ENCODE results near the gene TNMD. TPM values are rescaled to one million over a fixed set of nuclear protein-coding genes. Genes with fewer than 3 reads are reported as not detected.
"Not testable (repeated sequence)": the region's sequence is repeated elsewhere in the genome, so short reads cannot be mapped to it uniquely, and the experiment has no call there.

Gene TNMD
- total RNA-seq (2012; rRNA removed) = not detected in 2 replicates

DNA sequence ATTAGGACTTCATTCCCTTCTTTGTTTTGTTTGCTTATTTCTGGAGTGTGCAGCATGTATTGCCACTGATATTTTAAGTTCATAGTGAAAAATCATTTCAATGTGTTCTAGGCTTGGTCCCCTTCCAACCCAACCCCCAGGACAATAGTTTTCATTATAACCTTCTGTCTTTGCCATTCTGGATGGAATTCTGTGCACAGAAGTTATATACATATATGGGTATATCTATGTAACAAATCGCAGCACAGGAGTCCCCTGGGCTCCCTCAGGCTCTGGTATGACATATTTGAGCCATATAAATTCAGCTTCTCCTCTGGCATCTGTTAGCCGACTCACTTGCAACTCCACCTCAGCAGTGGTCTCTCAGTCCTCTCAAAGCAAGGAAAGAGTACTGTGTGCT is at the start of gene TNMD:
TNMD (plus strand) TSS at position 326 of the 400 bp plus-strand sequence. CDS start 83 bp downstream, outside the sequence.
- Histone ChIP-seq H3K27me3 (ENCODE audit: control insufficient read depth, insufficient read depth, low read length) (peaks cover 62% of the 10 kb centered on the region), H3K4me2 (ENCODE audit: low read length) (no peak within 1 kb of the TSS), H3K9me3 (replicated peaks; ENCODE audit: low read length) (no peaks in the 10 kb centered on the region), H3K36me3 (ENCODE audit: insufficient read depth, low read length) (no peaks in the 10 kb centered on the region), H3K4me1 (ENCODE audit: control insufficient read depth, insufficient read depth, low read length) (no peaks in the 10 kb centered on the region), H3K9ac (ENCODE audit: low read depth, low read length) (no peak within 1 kb of the TSS), H3K4me3 (ENCODE audit: low read length) (no peak within 1 kb of the TSS)

DNA sequence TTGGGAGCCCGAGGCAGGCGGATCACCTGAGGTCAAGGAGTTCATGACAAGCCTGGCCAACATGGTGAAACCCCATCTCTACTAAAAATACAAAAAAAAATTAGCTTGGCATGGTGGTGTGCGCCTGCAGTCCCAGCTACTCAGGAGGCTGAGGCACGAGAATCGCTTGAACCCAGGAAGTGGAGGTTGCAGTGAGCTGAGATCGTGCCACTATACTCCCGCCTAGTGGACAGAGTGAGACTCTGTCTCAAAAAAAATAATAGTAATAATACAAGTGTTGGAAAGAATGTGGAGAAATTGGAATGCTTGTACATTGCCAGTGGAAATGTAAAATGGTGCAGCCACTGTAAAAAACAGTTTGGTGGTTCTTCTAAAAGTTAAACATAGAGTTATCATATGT is 19.2 kb upstream of the TNMD start:
- H3K27me3 ChIP-seq (ENCODE audit: control insufficient read depth, insufficient read depth, low read length); H3K9me3 ChIP-seq (replicated peaks; ENCODE audit: low read length); H3K4me1 ChIP-seq (ENCODE audit: control insufficient read depth, insufficient read depth, low read length): not testable (repeated sequence)

DNA sequence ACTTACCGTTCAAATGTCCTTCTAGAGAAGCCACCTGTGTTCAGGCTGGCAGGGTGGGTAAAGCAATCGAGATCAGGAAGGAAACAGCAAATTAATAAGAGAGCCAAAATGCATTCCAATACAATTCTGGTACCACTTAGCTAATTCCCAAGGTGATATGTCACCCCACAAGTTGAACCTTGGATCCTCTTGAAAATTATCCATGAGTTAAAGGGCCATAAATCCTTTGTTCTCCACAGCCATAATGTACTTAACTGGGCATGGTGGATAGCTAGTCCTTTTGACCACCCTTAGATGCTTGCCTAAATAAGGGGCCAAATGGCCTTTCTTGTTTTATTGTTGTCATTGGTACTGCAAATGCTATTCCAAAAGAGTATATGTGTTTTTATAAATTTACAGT is 2.0 kb downstream of the TNMD start:
- H3K9me3 ChIP-seq (replicated peaks; ENCODE audit: low read length) = no peaks in the 10 kb centered on the region
- peaks cover 81% of the 10 kb centered on the region for H3K27me3 ChIP-seq (ENCODE audit: control insufficient read depth, insufficient read depth, low read length)
- H3K4me1 ChIP-seq (ENCODE audit: control insufficient read depth, insufficient read depth, low read length) = no peaks in the 10 kb centered on the region
- H3K4me3 ChIP-seq (ENCODE audit: low read length) = no peak overlapping the region
- H3K4me2 ChIP-seq (ENCODE audit: low read length) = no peak overlapping the region
- H3K9ac ChIP-seq (ENCODE audit: low read depth, low read length) = no peak overlapping the region
- H3K36me3 ChIP-seq (ENCODE audit: insufficient read depth, low read length) = no peaks in the 10 kb centered on the region

More for the DNA sequence above, 19.2 kb upstream of the TNMD start:
- H3K9ac ChIP-seq (ENCODE audit: low read depth, low read length); H3K36me3 ChIP-seq (ENCODE audit: insufficient read depth, low read length); H3K4me3 ChIP-seq (ENCODE audit: low read length); H3K4me2 ChIP-seq (ENCODE audit: low read length): not testable (repeated sequence)

DNA sequence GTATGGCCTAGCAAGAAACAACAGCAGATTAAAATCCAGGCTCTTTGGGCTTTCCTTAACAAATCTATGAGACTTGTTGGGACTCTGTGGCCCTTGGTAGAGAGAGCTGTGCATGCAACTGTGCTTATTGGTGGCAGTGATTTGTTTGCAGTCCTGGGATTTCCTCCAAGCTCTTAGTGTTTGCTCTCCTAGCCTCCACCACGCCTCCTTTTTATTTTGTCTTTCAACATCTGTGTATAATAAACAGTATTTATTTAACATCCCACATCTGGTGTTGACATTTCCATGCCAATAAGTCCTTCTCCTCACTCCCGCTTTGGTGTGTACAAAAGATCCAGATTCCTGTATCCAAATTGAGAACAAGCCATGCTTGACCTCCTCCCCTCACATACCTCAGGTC is 3.1 kb downstream of the TNMD start:
- no peak overlapping the region for H3K4me2 ChIP-seq (ENCODE audit: low read length)
- peaks cover 83% of the 10 kb centered on the region for H3K27me3 ChIP-seq (ENCODE audit: control insufficient read depth, insufficient read depth, low read length)
- H3K9me3 ChIP-seq (replicated peaks; ENCODE audit: low read length) = no peaks in the 10 kb centered on the region
- no peaks in the 10 kb centered on the region for H3K4me1 ChIP-seq (ENCODE audit: control insufficient read depth, insufficient read depth, low read length)
- no peaks in the 10 kb centered on the region for H3K36me3 ChIP-seq (ENCODE audit: insufficient read depth, low read length)
- no peak overlapping the region for H3K9ac ChIP-seq (ENCODE audit: low read depth, low read length)
- no peak overlapping the region for H3K4me3 ChIP-seq (ENCODE audit: low read length)

DNA sequence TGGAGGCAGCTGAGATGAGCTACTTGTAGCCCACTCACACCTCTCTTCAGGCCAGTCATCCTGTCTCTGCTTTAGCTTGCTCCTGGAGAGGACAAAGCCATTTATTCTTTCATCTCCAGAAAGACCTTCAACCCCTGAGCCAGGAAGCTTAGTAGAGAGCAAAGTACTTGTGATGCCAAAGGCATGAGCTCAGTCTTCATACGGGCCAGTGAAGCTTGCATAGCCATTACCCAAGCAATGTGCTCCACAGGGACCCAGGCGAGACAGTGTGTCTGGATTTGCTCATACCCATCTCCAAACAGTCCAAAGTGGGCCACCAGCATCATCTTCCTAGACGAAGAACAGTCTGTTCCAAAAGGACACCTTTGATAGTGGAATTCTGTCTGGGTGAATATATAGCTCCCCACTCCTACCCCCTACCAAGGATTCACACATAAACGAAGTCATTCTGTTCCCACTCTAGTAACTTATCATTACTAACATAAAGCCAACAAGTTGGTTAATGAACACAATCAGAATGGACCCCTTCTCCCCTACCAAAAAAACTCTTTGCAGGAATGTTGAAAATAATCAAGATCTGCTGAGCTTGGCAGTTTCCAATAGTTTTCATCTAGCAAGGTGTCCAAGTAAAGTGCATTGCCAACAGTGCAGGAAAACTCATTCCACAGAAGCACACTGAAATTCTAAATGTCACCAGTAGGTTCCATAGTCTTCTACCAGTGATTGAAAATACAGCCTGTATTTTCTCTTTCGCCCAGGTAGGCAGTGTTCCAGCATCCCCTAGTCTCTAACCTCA is 6.7 kb downstream of the TNMD start:
- Histone ChIP-seq H3K36me3 (ENCODE audit: insufficient read depth, low read length) (no peaks in the 10 kb centered on the region), H3K9me3 (replicated peaks; ENCODE audit: low read length) (no peaks in the 10 kb centered on the region), H3K4me2 (ENCODE audit: low read length) (no peak overlapping the region), H3K9ac (ENCODE audit: low read depth, low read length) (no peak overlapping the region), H3K27me3 (ENCODE audit: control insufficient read depth, insufficient read depth, low read length) (peaks cover 57% of the 10 kb centered on the region), H3K4me1 (ENCODE audit: control insufficient read depth, insufficient read depth, low read length) (no peaks in the 10 kb centered on the region), H3K4me3 (ENCODE audit: low read length) (no peak overlapping the region)

DNA sequence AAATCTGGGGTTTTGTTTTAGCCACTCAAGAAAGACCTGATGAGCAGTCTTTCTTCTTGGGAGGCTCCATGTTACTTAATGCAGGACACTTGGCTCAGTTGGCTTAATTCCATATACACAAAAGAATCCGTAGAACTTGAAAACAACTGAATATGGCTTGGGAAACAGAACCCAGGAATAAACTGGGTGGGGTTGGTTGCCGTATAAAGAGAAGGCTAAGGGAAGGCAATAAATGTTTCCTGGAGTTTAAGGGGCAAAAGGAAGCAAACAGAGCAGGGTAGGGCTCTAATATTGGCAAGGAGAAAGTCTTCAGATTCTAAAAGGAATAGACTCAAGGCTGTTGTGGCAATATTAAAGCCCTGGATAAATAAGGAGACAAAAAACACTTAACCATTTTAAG is 8.4 kb downstream of the TNMD start:
- H3K27me3 ChIP-seq (ENCODE audit: control insufficient read depth, insufficient read depth, low read length) = peaks cover 56% of the 10 kb centered on the region
- H3K4me1 ChIP-seq (ENCODE audit: control insufficient read depth, insufficient read depth, low read length) = no peaks in the 10 kb centered on the region
- no peaks in the 10 kb centered on the region for H3K9me3 ChIP-seq (replicated peaks; ENCODE audit: low read length)
- no peak overlapping the region for H3K4me3 ChIP-seq (ENCODE audit: low read length)
- H3K9ac ChIP-seq (ENCODE audit: low read depth, low read length) = no peak overlapping the region
- H3K4me2 ChIP-seq (ENCODE audit: low read length) = no peak overlapping the region
- no peaks in the 10 kb centered on the region for H3K36me3 ChIP-seq (ENCODE audit: insufficient read depth, low read length)

DNA sequence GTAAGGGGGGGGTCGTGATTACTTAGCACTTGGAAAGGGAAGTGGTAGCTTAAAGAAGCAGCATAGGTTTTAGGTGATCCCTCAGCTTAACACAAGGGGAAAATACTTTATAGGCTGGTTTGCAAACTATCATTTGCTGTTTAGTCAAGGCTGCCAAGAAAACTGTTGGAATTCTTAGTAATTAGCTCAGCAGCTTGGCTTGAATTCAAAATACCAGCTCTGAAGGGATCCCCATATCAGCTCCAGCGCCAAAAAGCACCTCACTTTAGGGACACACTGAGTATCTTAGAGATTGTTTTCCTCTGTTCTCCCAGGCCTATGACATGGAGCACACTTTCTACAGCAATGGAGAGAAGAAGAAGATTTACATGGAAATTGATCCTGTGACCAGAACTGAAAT is 8.8 kb downstream of the TNMD start:
- Histone ChIP-seq H3K36me3 (ENCODE audit: insufficient read depth, low read length) (no peaks in the 10 kb centered on the region), H3K4me3 (ENCODE audit: low read length) (no peak overlapping the region), H3K27me3 (ENCODE audit: control insufficient read depth, insufficient read depth, low read length) (peaks cover 54% of the 10 kb centered on the region), H3K9me3 (replicated peaks; ENCODE audit: low read length) (no peaks in the 10 kb centered on the region), H3K4me2 (ENCODE audit: low read length) (no peak overlapping the region), H3K9ac (ENCODE audit: low read depth, low read length) (no peak overlapping the region), H3K4me1 (ENCODE audit: control insufficient read depth, insufficient read depth, low read length) (no peaks in the 10 kb centered on the region)

DNA sequence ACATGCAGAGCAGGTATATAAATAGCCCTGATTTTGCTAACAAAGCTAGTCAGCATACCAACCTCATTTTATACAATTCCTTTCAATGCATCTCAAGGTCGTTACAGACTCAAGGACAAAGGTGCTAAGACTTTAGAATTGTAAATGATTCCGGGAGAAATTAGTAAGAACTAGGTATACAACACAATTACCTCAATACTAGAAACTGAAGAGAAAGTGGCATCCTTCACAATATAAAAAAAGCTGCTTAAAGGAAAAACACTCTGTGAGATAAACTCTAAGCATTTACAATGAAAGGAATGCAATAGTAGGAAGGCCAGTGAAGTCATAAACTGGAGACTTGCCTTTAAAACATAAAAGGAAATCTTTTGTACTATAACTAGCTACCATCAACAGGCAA is 11.9 kb downstream of the TNMD start:
- Histone ChIP-seq H3K9ac (ENCODE audit: low read depth, low read length) (no peak overlapping the region), H3K9me3 (replicated peaks; ENCODE audit: low read length) (no peaks in the 10 kb centered on the region), H3K4me3 (ENCODE audit: low read length) (no peak overlapping the region), H3K4me1 (ENCODE audit: control insufficient read depth, insufficient read depth, low read length) (no peaks in the 10 kb centered on the region), H3K36me3 (ENCODE audit: insufficient read depth, low read length) (no peaks in the 10 kb centered on the region), H3K4me2 (ENCODE audit: low read length) (no peak overlapping the region), H3K27me3 (ENCODE audit: control insufficient read depth, insufficient read depth, low read length) (peaks cover 51% of the 10 kb centered on the region)

DNA sequence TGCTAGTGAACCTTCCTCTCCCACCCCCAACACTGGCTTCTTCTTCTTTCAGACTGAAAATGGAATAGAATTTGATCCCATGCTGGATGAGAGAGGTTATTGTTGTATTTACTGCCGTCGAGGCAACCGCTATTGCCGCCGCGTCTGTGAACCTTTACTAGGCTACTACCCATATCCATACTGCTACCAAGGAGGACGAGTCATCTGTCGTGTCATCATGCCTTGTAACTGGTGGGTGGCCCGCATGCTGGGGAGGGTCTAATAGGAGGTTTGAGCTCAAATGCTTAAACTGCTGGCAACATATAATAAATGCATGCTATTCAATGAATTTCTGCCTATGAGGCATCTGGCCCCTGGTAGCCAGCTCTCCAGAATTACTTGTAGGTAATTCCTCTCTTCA is 14.7 kb downstream of the TNMD start:
- Histone ChIP-seq H3K27me3 (ENCODE audit: control insufficient read depth, insufficient read depth, low read length) (peaks cover 34% of the 10 kb centered on the region), H3K9me3 (replicated peaks; ENCODE audit: low read length) (no peaks in the 10 kb centered on the region), H3K4me2 (ENCODE audit: low read length) (no peak overlapping the region), H3K4me1 (ENCODE audit: control insufficient read depth, insufficient read depth, low read length) (no peaks in the 10 kb centered on the region), H3K36me3 (ENCODE audit: insufficient read depth, low read length) (no peaks in the 10 kb centered on the region), H3K9ac (ENCODE audit: low read depth, low read length) (no peak overlapping the region), H3K4me3 (ENCODE audit: low read length) (no peak overlapping the region)

DNA sequence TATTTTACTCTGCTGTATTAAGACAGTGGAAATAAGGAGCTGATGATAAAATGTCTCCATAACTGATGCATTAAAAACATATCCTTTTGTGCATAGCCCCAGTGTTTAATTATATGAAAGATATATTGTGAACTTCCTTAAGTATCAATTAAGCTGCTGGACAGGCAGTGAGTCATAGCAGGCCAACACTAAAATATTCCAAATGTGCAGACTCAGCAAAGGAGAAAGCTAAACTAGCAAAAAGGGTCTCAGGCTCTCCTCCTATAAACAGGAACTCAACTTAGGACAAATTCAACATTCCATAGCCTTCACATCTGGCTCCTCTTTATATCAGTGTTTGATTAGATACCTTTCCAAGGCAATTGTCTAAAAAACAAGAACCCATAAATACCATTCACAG is 15.6 kb downstream of the TNMD start:
- no peaks in the 10 kb centered on the region for H3K36me3 ChIP-seq (ENCODE audit: insufficient read depth, low read length)
- peaks cover 35% of the 10 kb centered on the region for H3K27me3 ChIP-seq (ENCODE audit: control insufficient read depth, insufficient read depth, low read length)
- no peak overlapping the region for H3K4me3 ChIP-seq (ENCODE audit: low read length)
- no peaks in the 10 kb centered on the region for H3K9me3 ChIP-seq (replicated peaks; ENCODE audit: low read length)
- H3K9ac ChIP-seq (ENCODE audit: low read depth, low read length) = no peak overlapping the region
- no peaks in the 10 kb centered on the region for H3K4me1 ChIP-seq (ENCODE audit: control insufficient read depth, insufficient read depth, low read length)
- H3K4me2 ChIP-seq (ENCODE audit: low read length) = no peak overlapping the region

DNA sequence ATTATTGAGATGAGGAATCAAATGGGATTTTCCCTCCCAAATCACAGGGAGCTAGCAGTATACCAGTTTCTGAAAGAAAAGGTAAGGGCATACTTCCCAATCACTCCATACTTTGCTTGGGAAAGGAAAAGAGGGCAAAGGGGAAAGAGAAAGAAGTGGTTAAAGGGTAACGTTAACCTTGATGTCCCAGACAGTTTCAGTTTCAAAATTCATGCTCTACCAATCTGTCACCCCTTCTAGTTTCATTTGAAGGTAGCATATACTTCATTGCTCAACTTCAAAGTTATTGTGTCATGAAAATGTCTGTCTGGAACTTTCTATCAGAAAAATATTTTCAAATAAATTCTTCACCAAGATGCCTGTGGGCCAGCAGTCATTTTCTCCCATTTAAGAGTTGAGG is 16.0 kb downstream of the TNMD start:
- Histone ChIP-seq H3K4me2 (ENCODE audit: low read length) (no peak overlapping the region), H3K27me3 (ENCODE audit: control insufficient read depth, insufficient read depth, low read length) (peaks cover 38% of the 10 kb centered on the region)

DNA sequence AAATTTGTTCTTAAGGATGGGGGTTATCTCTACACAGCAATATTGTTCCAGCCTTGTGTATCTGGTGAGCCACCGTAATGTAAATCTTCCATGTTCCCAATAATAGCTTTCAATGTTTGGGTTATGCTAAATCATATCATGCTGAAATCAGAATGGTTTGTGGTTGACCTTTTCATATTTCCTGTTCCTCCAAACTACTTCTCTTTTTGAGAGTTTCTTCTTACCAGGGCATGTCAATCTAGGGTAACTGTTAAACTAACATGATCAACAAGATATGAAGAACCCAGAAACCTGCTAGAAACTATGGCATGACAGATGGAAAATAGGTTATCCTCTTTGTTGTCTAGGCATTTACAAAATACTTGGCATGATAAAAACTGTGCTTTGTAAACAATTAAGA is 22.0 kb downstream of the TNMD start:
- peaks cover 24% of the 10 kb centered on the region for H3K27me3 ChIP-seq (ENCODE audit: control insufficient read depth, insufficient read depth, low read length)
- H3K4me1 ChIP-seq (ENCODE audit: control insufficient read depth, insufficient read depth, low read length) = no peaks in the 10 kb centered on the region
- H3K4me2 ChIP-seq (ENCODE audit: low read length) = no peak overlapping the region
- H3K9ac ChIP-seq (ENCODE audit: low read depth, low read length) = no peak overlapping the region
- H3K4me3 ChIP-seq (ENCODE audit: low read length) = no peak overlapping the region
- H3K9me3 ChIP-seq (replicated peaks; ENCODE audit: low read length) = no peaks in the 10 kb centered on the region
- H3K36me3 ChIP-seq (ENCODE audit: insufficient read depth, low read length) = no peaks in the 10 kb centered on the region

More for the DNA sequence above, 16.0 kb downstream of the TNMD start:
- Histone ChIP-seq H3K4me1 (ENCODE audit: control insufficient read depth, insufficient read depth, low read length) (no peaks in the 10 kb centered on the region), H3K36me3 (ENCODE audit: insufficient read depth, low read length) (no peaks in the 10 kb centered on the region), H3K4me3 (ENCODE audit: low read length) (no peak overlapping the region), H3K9me3 (replicated peaks; ENCODE audit: low read length) (no peaks in the 10 kb centered on the region), H3K9ac (ENCODE audit: low read depth, low read length) (no peak overlapping the region)

All from skeletal muscle satellite cell (primary cell).